Measurements from ENCODE around the gene LZTS2. TPM values are rescaled to one million over a fixed set of nuclear protein-coding genes. Genes with fewer than 3 reads are reported as not detected.
A peak's percentile ranks its signal among the peaks of the same experiment; 100 is the strongest.

The LZTS2 gene
- total and polyA plus RNA-seq, 2 donors = 9.8 to 44.7 TPM

- peaks cover 23 to 37% of the 10 kb centered on the region in 2 donors for H3K36me3 ChIP-seq (ENCODE audit: control insufficient read depth in 2 of 2, insufficient read depth in 2 of 2, low read length in 1 of 2)
- DNase-seq (ENCODE audit: low read depth in 6 of 9, low spot score in 9 of 9) = no peak
- H3K27ac ChIP-seq (ENCODE audit: low read depth in 1 of 2, low read length in 1 of 2) = no peak overlapping the region
- H3K4me1 ChIP-seq (ENCODE audit: control insufficient read depth in 2 of 2, insufficient read depth in 2 of 2, low read length in 2 of 2) = peaks cover 10 to 17% of the 10 kb centered on the region in 2 donors
- 96% methylated on average over 24 of the region's 24 CpGs for WGBS
- no peaks in the 10 kb centered on the region for H3K9me3 ChIP-seq (ENCODE audit: control insufficient read depth in 2 of 2, insufficient read depth in 1 of 2, low read length in 1 of 2)
- H3K4me3 ChIP-seq (ENCODE audit: low read length in 2 of 2) = no peak overlapping the region
- peaks cover 0 to 2% of the 10 kb centered on the region in 2 donors for H3K27me3 ChIP-seq (ENCODE audit: control insufficient read depth in 2 of 2, insufficient read depth in 1 of 2, low read length in 1 of 2)
These were observed 16.4 kb upstream of the LZTS2 start for GRCh38 chr10:100982916-100983830.

GRCh38 chr10:100983868-100984671, 15.5 kb upstream of the LZTS2 start:
- no peak for DNase-seq (ENCODE audit: low read depth in 6 of 9, low spot score in 9 of 9)
- H3K4me1 ChIP-seq (ENCODE audit: control insufficient read depth in 2 of 2, insufficient read depth in 2 of 2, low read length in 2 of 2) = peaks cover 10 to 22% of the 10 kb centered on the region in 2 donors
- peaks cover 0 to 2% of the 10 kb centered on the region in 2 donors for H3K27me3 ChIP-seq (ENCODE audit: control insufficient read depth in 2 of 2, insufficient read depth in 1 of 2, low read length in 1 of 2)
- H3K27ac ChIP-seq (ENCODE audit: low read depth in 1 of 2, low read length in 1 of 2) = no peak overlapping the region
- no peak overlapping the region for H3K4me3 ChIP-seq (ENCODE audit: low read length in 2 of 2)
- peaks cover 24 to 29% of the 10 kb centered on the region in 2 donors for H3K36me3 ChIP-seq (ENCODE audit: control insufficient read depth in 2 of 2, insufficient read depth in 2 of 2, low read length in 1 of 2)
- 95% methylated on average over 13 of the region's 13 CpGs for WGBS
- peaks cover 0 to 4% of the 10 kb centered on the region in 2 donors for H3K9me3 ChIP-seq (ENCODE audit: control insufficient read depth in 2 of 2, insufficient read depth in 1 of 2, low read length in 1 of 2)

- Histone ChIP-seq H3K27me3 (ENCODE audit: control insufficient read depth in 2 of 2, insufficient read depth in 1 of 2, low read length in 1 of 2) (peaks cover 0 to 2% of the 10 kb centered on the region in 2 donors), H3K4me3 (ENCODE audit: low read length in 2 of 2) (no peak overlapping the region), H3K36me3 (ENCODE audit: control insufficient read depth in 2 of 2, insufficient read depth in 2 of 2, low read length in 1 of 2) (peaks cover 23 to 35% of the 10 kb centered on the region in 2 donors), H3K4me1 (ENCODE audit: control insufficient read depth in 2 of 2, insufficient read depth in 2 of 2, low read length in 2 of 2) (peaks cover 10 to 22% of the 10 kb centered on the region in 2 donors), H3K27ac (ENCODE audit: low read depth in 1 of 2, low read length in 1 of 2) (no peak overlapping the region), H3K9me3 (ENCODE audit: control insufficient read depth in 2 of 2, insufficient read depth in 1 of 2, low read length in 1 of 2) (peaks cover 0 to 6% of the 10 kb centered on the region in 2 donors)
- DNase-seq (ENCODE audit: low read depth in 6 of 9, low spot score in 9 of 9) = no peak
- WGBS = 97% methylated on average over 2 of the region's 2 CpGs
These were observed 14.9 kb upstream of the LZTS2 start for GRCh38 chr10:100984672-100985177.

GRCh38 chr10:100985336-100985735, 14.3 kb upstream of the LZTS2 start:
- H3K9me3 ChIP-seq (ENCODE audit: control insufficient read depth in 2 of 2, insufficient read depth in 1 of 2, low read length in 1 of 2) = peaks cover 0 to 6% of the 10 kb centered on the region in 2 donors
- peaks cover 10 to 22% of the 10 kb centered on the region in 2 donors for H3K4me1 ChIP-seq (ENCODE audit: control insufficient read depth in 2 of 2, insufficient read depth in 2 of 2, low read length in 2 of 2)
- 89% methylated on average over 5 of the region's 5 CpGs for WGBS
- H3K4me3 ChIP-seq (ENCODE audit: low read length in 2 of 2) = no peak overlapping the region
- H3K36me3 ChIP-seq (ENCODE audit: control insufficient read depth in 2 of 2, insufficient read depth in 2 of 2, low read length in 1 of 2) = peaks cover 27 to 31% of the 10 kb centered on the region in 2 donors
- H3K27ac ChIP-seq (ENCODE audit: low read depth in 1 of 2, low read length in 1 of 2) = no peak overlapping the region
- DNase-seq (ENCODE audit: low read depth in 6 of 9, low spot score in 9 of 9) = no peak
- peaks cover 0 to 2% of the 10 kb centered on the region in 2 donors for H3K27me3 ChIP-seq (ENCODE audit: control insufficient read depth in 2 of 2, insufficient read depth in 1 of 2, low read length in 1 of 2)

- Histone ChIP-seq H3K36me3 (ENCODE audit: control insufficient read depth in 2 of 2, insufficient read depth in 2 of 2, low read length in 1 of 2) (peaks cover 29 to 36% of the 10 kb centered on the region in 2 donors), H3K27ac (ENCODE audit: low read depth in 1 of 2, low read length in 1 of 2) (no peak overlapping the region), H3K4me3 (ENCODE audit: low read length in 2 of 2) (peak overlapping the region; percentile 61 to 98), H3K27me3 (ENCODE audit: control insufficient read depth in 2 of 2, insufficient read depth in 1 of 2, low read length in 1 of 2) (peaks cover 0 to 2% of the 10 kb centered on the region in 2 donors), H3K9me3 (ENCODE audit: control insufficient read depth in 2 of 2, insufficient read depth in 1 of 2, low read length in 1 of 2) (peaks cover 0 to 6% of the 10 kb centered on the region in 2 donors), H3K4me1 (ENCODE audit: control insufficient read depth in 2 of 2, insufficient read depth in 2 of 2, low read length in 2 of 2) (peaks cover 10 to 22% of the 10 kb centered on the region in 2 donors)
- DNase-seq (ENCODE audit: low read depth in 6 of 9, low spot score in 9 of 9) = no peak
- WGBS = 34% methylated on average over 17 of the region's 17 CpGs
These were observed 13.0 kb upstream of the LZTS2 start for GRCh38 chr10:100986623-100986951.

GRCh38 chr10:100986952-100987684, 12.5 kb upstream of the LZTS2 start, which contains the start of the genes MRPL43 and TWNK:
MRPL43 (minus strand) TSS chr10:100987497; CDS start chr10:100987443, 54 bp downstream.
TWNK (plus strand) TSS chr10:100987543; CDS start chr10:100988211, 668 bp downstream.
- WGBS = under 1% methylated on average over 75 of the region's 75 CpGs
- Histone ChIP-seq H3K4me1 (ENCODE audit: control insufficient read depth in 2 of 2, insufficient read depth in 2 of 2, low read length in 2 of 2) (peaks cover 10 to 22% of the 10 kb centered on the region in 2 donors), H3K9me3 (ENCODE audit: control insufficient read depth in 2 of 2, insufficient read depth in 1 of 2, low read length in 1 of 2) (peaks cover 0 to 6% of the 10 kb centered on the region in 2 donors), H3K36me3 (ENCODE audit: control insufficient read depth in 2 of 2, insufficient read depth in 2 of 2, low read length in 1 of 2) (peaks cover 29 to 36% of the 10 kb centered on the region in 2 donors), H3K27me3 (ENCODE audit: control insufficient read depth in 2 of 2, insufficient read depth in 1 of 2, low read length in 1 of 2) (peaks cover 0 to 2% of the 10 kb centered on the region in 2 donors), H3K27ac (ENCODE audit: low read depth in 1 of 2, low read length in 1 of 2) (peak within 1 kb of the TSS; percentile 87 to 88), H3K4me3 (ENCODE audit: low read length in 2 of 2) (peak within 1 kb of the TSS; percentile 61 to 98)
- DNase-seq (ENCODE audit: low read depth in 6 of 9, low spot score in 9 of 9) = peak in 8 of 9 donors; percentile 73 to 92 (median 83)

- 3% methylated on average over 15 of the region's 15 CpGs for WGBS
These were observed 11.9 kb upstream of the LZTS2 start for GRCh38 chr10:100987685-100988049.

GRCh38 chr10:100988166-100988565, 11.4 kb upstream of the LZTS2 start:
- Histone ChIP-seq H3K36me3 (ENCODE audit: control insufficient read depth in 2 of 2, insufficient read depth in 2 of 2, low read length in 1 of 2) (peaks cover 30 to 34% of the 10 kb centered on the region in 2 donors), H3K27ac (ENCODE audit: low read depth in 1 of 2, low read length in 1 of 2) (no peak overlapping the region), H3K9me3 (ENCODE audit: control insufficient read depth in 2 of 2, insufficient read depth in 1 of 2, low read length in 1 of 2) (peaks cover 0 to 6% of the 10 kb centered on the region in 2 donors), H3K4me3 (ENCODE audit: low read length in 2 of 2) (peak overlapping the region; percentile 61 to 98), H3K27me3 (ENCODE audit: control insufficient read depth in 2 of 2, insufficient read depth in 1 of 2, low read length in 1 of 2) (peaks cover 0 to 2% of the 10 kb centered on the region in 2 donors), H3K4me1 (ENCODE audit: control insufficient read depth in 2 of 2, insufficient read depth in 2 of 2, low read length in 2 of 2) (peaks cover 10 to 22% of the 10 kb centered on the region in 2 donors)
- no peak for DNase-seq (ENCODE audit: low read depth in 6 of 9, low spot score in 9 of 9)
- WGBS = 80% methylated on average over 10 of the region's 10 CpGs

More at GRCh38 chr10:100987685-100988049, 11.9 kb upstream of the LZTS2 start:
- no peak for DNase-seq (ENCODE audit: low read depth in 6 of 9, low spot score in 9 of 9)
- Histone ChIP-seq H3K27ac (ENCODE audit: low read depth in 1 of 2, low read length in 1 of 2) (peak overlapping the region in 1 of 2 donors; percentile 88), H3K4me1 (ENCODE audit: control insufficient read depth in 2 of 2, insufficient read depth in 2 of 2, low read length in 2 of 2) (peaks cover 10 to 22% of the 10 kb centered on the region in 2 donors), H3K27me3 (ENCODE audit: control insufficient read depth in 2 of 2, insufficient read depth in 1 of 2, low read length in 1 of 2) (peaks cover 0 to 2% of the 10 kb centered on the region in 2 donors), H3K9me3 (ENCODE audit: control insufficient read depth in 2 of 2, insufficient read depth in 1 of 2, low read length in 1 of 2) (peaks cover 0 to 6% of the 10 kb centered on the region in 2 donors), H3K4me3 (ENCODE audit: low read length in 2 of 2) (peak overlapping the region; percentile 61 to 98), H3K36me3 (ENCODE audit: control insufficient read depth in 2 of 2, insufficient read depth in 2 of 2, low read length in 1 of 2) (peaks cover 29 to 34% of the 10 kb centered on the region in 2 donors)

Measured in thymus (tissue), 11 donors.